K562 (cell line): ENCODE data around the gene DCAKD. TPM values are rescaled to one million over a fixed set of nuclear protein-coding genes. Genes with fewer than 3 reads are reported as not detected.

Source experiments
- ATAC-seq: fragments of 200-7000 bp; cut with Tn5 transposase; 3 replicates; pipeline ENCODE4 v1.9.1; 2020; ENCODE audit warnings: moderate library complexity
- BruUV-seq: library from RNA; stranded (reverse); fragments of 400-500 nt; replicated peaks from 2 replicates; lab custom pipeline; 2021; lab: Mats Ljungman, UMichigan
- CTCF ChIA-PET: fragments of 300-600 bp; formaldehyde crosslinking; extraction: SDS; loops from one replicate; lab custom pipeline; 2021; ENCODE audit warnings: low intra/inter-chr PET ratio; lab: Yijun Ruan, JAX
- POLR2A ChIA-PET: fragments of 300-600, 350-650 bp; sonication (Branson Sonifier 250); formaldehyde crosslinking; extraction: SDS; loops from one replicate; lab custom pipeline; 2021; ENCODE audit warnings: antibody characterized with exemption, inconsistent platforms; lab: Yijun Ruan, JAX
- DNase-seq, 4 experiments: peaks; one replicate each; pipeline versions ENCODE4 v3.0.0 to v3.0.0-alpha.2; 2011 to 2018; ENCODE audit warnings: low spot score in 3 of 4, mixed read lengths in 3 of 4; ENCODE audit errors: extremely low read depth in 1 of 4
- FAIRE-seq: peaks from 2 replicates; lab custom pipeline; 2011; peaks lifted over from hg19 to GRCh38; lab: Jason Lieb, UNC
- H2AFZ ChIP-seq: 2 replicates; pipeline ENCODE4 v1.6.0; 2011; ENCODE audit warnings: low read depth, low read length, control low read depth, inconsistent platforms
- H3K27ac ChIP-seq: fragments of 200-600 bp; 3 replicates; pipeline ENCODE4 v1.8.0; 2011; ENCODE audit warnings: low read depth, mild to moderate bottlenecking, control low read depth, inconsistent platforms, low read length, moderate library complexity, mixed read lengths; ENCODE audit errors: extremely low read depth
- H3K27me3 ChIP-seq, 2 experiments: fragments of 300-600 bp in 1 of 2; 2 replicates in 1 of 2; 3 replicates in 1 of 2; pipeline versions ENCODE4 v1.6.0 to v1.8.0; 2011; ENCODE audit warnings: inconsistent platforms in 2 of 2, low read length in 2 of 2, mild to moderate bottlenecking in 1 of 2, mixed read lengths in 1 of 2, moderate library complexity in 1 of 2; ENCODE audit not compliant: control insufficient read depth in 2 of 2, insufficient read depth in 2 of 2
- H3K36me3 ChIP-seq: fragments of 300-600 bp; 3 replicates; pipeline ENCODE4 v1.8.0; 2011; ENCODE audit warnings: mild to moderate bottlenecking, low read length, inconsistent platforms; ENCODE audit not compliant: control insufficient read depth, insufficient read depth
- H3K4me1 ChIP-seq, 2 experiments: fragments of 200-600 bp in 1 of 2; replicated peaks in 1 of 2; 2 replicates in 1 of 2; 3 replicates in 1 of 2; pipeline versions ENCODE4 v1.5.1 to v1.8.0; 2011; ENCODE audit warnings: inconsistent platforms in 2 of 2, low read length in 2 of 2, mild to moderate bottlenecking in 1 of 2, mixed read lengths in 1 of 2, moderate library complexity in 1 of 2; ENCODE audit not compliant: control insufficient read depth in 2 of 2, insufficient read depth in 2 of 2
- H3K4me2 ChIP-seq: 2 replicates; pipeline ENCODE4 v1.6.1; 2011; ENCODE audit warnings: low read length, control low read depth, inconsistent platforms, mixed read lengths; ENCODE audit not compliant: insufficient read depth
- H3K4me3 ChIP-seq: fragments of 200-600 bp; sonication (generic), shearing (Covaris generic); 2 replicates; pipeline ENCODE4 v1.5.1; 2016; ENCODE audit warnings: control low read depth, inconsistent platforms
- H3K79me2 ChIP-seq: fragments of 200-600 bp; 3 replicates; pipeline ENCODE4 v1.8.0; 2011; ENCODE audit warnings: low read length, inconsistent platforms; ENCODE audit not compliant: control insufficient read depth, insufficient read depth
- H3K9ac ChIP-seq, 2 experiments: 2 replicates each; pipeline versions ENCODE4 v1.6.0 to v1.6.1; 2011; ENCODE audit warnings: low read depth in 2 of 2, low read length in 2 of 2, control low read depth in 1 of 2, inconsistent platforms in 1 of 2, mild to moderate bottlenecking in 1 of 2, mixed read lengths in 1 of 2; ENCODE audit not compliant: insufficient read depth in 1 of 2
- H3K9me1 ChIP-seq: one replicate; pipeline ENCODE4 v1.6.0; 2011; ENCODE audit warnings: inconsistent platforms, mild to moderate bottlenecking, low read length, moderate library complexity; ENCODE audit not compliant: control insufficient read depth, insufficient read depth
- H3K9me3 ChIP-seq: replicated peaks from 2 replicates; pipeline ENCODE4 v1.5.1; 2011; ENCODE audit warnings: low read depth, low read length, inconsistent platforms; ENCODE audit not compliant: control insufficient read depth, insufficient read depth
- H4K20me1 ChIP-seq: replicated peaks from 2 replicates; pipeline ENCODE4 v1.6.1; 2011; ENCODE audit warnings: low read length, inconsistent platforms, mixed read lengths; ENCODE audit not compliant: control insufficient read depth, insufficient read depth
- BMI1 ChIP-seq: fragments of 150-350 bp; IDR thresholded peaks from 2 replicates; pipeline ENCODE4 v1.6.1; 2014; ENCODE audit warnings: low read length
- CBFA2T3 ChIP-seq: fragments of 450-650 bp; IDR thresholded peaks from 2 replicates; pipeline ENCODE4 v1.6.1; 2017
- HDAC8 ChIP-seq: fragments of 450-650 bp; IDR thresholded peaks from 2 replicates; pipeline ENCODE4 v1.6.1; 2016; ENCODE audit warnings: mild to moderate bottlenecking, missing genetic modification characterization, moderate library complexity, missing compliant biosample characterization
- MXI1 ChIP-seq: IDR thresholded peaks from 2 replicates; pipeline ENCODE4 v1.6.1; 2011; ENCODE audit warnings: low read depth, mild to moderate bottlenecking, improper control_type of control experiment, low read length
- NELFE ChIP-seq: IDR thresholded peaks from 2 replicates; pipeline ENCODE4 v1.6.1; 2011; ENCODE audit warnings: mild to moderate bottlenecking; ENCODE audit not compliant: insufficient read depth, insufficient read length
- PTTG1 ChIP-seq: fragments of 450-650 bp; IDR thresholded peaks from 2 replicates; pipeline ENCODE4 v1.6.1; 2016; ENCODE audit warnings: low read depth, mild to moderate bottlenecking, missing genetic modification characterization, missing compliant biosample characterization
- RBM22 ChIP-seq: fragments of 200-400 bp; formaldehyde crosslinking; IDR thresholded peaks from 2 replicates; pipeline ENCODE4 v1.6.1; 2018; ENCODE audit warnings: low read length, low read depth; ENCODE audit not compliant: poor library complexity, severe bottlenecking
- TEAD4 ChIP-seq, 2 experiments: sonication (generic) in 1 of 2; formaldehyde crosslinking in 1 of 2; IDR thresholded peaks; 2 replicates each; pipeline versions ENCODE4 v1.6.1 to v1.8.0; 2012 to 2022; ENCODE audit warnings: borderline replicate concordance in 1 of 2, inconsistent platforms in 1 of 2, low read length in 1 of 2, mild to moderate bottlenecking in 1 of 2, missing genetic modification reagents in 1 of 2
- YBX1 ChIP-seq: fragments of 450-650 bp; IDR thresholded peaks from 2 replicates; pipeline ENCODE4 v1.7.1; 2016; ENCODE audit warnings: mild to moderate bottlenecking
- ZNF263 ChIP-seq: sonication (generic); formaldehyde crosslinking; IDR thresholded peaks from 2 replicates; pipeline ENCODE4 v1.8.0; 2022; ENCODE audit warnings: mild to moderate bottlenecking, missing genetic modification reagents, borderline replicate concordance
- ZNF778 ChIP-seq: fragments of 450-650 bp; formaldehyde crosslinking; IDR thresholded peaks from 2 replicates; pipeline ENCODE4 v1.4.0; 2020; ENCODE audit warnings: mild to moderate bottlenecking, moderate library complexity
- WGBS: fragments of 100-300 bp; shearing (Covaris generic); methylation state at CpG from one replicate; pipeline ENCODE4 v1.1.6; 2016; ENCODE audit warnings: low coverage, mixed read lengths; ENCODE audit not compliant: insufficient coverage; ENCODE audit errors: missing lambda C conversion rate; 5-methylcytosine and 5-hydroxymethylcytosine counted together
- in situ Hi-C: fragments of 300-500 bp; cut with MboI; formaldehyde crosslinking; loops from 4 replicates; pipeline ENCODE4 v1.15.0; 2018; ENCODE audit warnings: inconsistent platforms, mixed read lengths
- intact Hi-C: fragments of 100-400 bp; cut with micrococcal nuclease; formaldehyde crosslinking; loops from 2 replicates; pipeline ENCODE4 v1.14.2; 2022
- polyA plus RNA-seq, 8 experiments: library from polyadenylated mRNA; depleted of rRNA in 4 of 8; stranded (reverse) in 5 of 8; unstranded in 3 of 8; fragments of >200 nt; fragmentation: Nextera tagmentation in 2 of 8; fragmentation: Illumina TruSeq in 1 of 8; extraction: Ambion mirVana in 2 of 8; extraction: Trizol in 1 of 8; gene quantifications; 2 replicates each; pipeline versions ENCODE4 v1.2.1 to v1.2.3, GENCODE V29; 2011 to 2014; ENCODE audit warnings: inconsistent platforms in 1 of 8, missing spikeins in 1 of 8
- total RNA-seq, 7 experiments: library from RNA; depleted of rRNA in 6 of 7; stranded (reverse); fragments of >200 nt in 6 of 7; fragmentation: Illumina TruSeq in 2 of 7; extraction: Trizol in 2 of 7; gene quantifications; 2 replicates each; pipeline versions ENCODE4 v1.2.1 to v1.2.3, GENCODE V29; 2011 to 2021; ENCODE audit warnings: low replicate concordance in 1 of 7
- TF ChIP-seq, protein P1 (sequence below): fragments of 450-650 bp; formaldehyde crosslinking; IDR thresholded peaks from 2 replicates; pipeline ENCODE4 v1.4.0; 2022; ENCODE audit warnings: missing genetic modification characterization
- TF ChIP-seq, protein P2 (sequence below), 2 experiments: fragments of 450-650 bp in 1 of 2; sonication (generic) in 1 of 2; formaldehyde crosslinking; conservative IDR thresholded peaks; 2 replicates each; pipeline versions ENCODE4 v1.4.0 to v1.8.1; 2020 to 2022; ENCODE audit warnings: mild to moderate bottlenecking in 1 of 2, missing genetic modification reagents in 1 of 2

DCAKD gene
- total and polyA plus RNA-seq, 9 of the 15 experiments (the other 6 are each of a cell fraction or from before 2014, with no cell fraction given), result 7.9 to 35.5 (median 21.4) TPM

DNA sequence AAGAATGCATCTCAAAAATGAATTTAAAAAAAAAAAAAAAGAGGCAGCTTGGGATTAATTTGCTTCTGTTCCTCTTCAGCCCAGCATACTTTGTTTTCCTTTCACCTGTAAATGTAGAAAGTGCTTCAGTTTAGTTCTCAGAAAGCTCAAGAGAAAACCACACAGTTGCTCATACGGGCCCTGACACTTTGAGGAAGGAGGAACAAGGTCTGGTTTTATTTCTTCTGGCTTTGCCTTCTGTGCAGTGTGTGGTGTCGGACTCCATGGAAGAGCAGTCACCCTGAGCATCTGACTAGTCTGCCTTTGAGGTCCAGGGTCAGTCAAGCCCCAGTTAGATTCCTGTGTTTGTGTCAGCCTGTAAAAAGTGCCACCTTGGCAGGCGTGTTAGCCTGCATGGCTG, 37.3 kb upstream of the DCAKD start:
- H3K27ac ChIP-seq, result no peak overlapping the region
- H3K4me3 ChIP-seq, result no peak overlapping the region
- in situ Hi-C loops (no loop called here), intact Hi-C loops (no loop called here)
- TF ChIP-seq RBM22, result no peak
- H3K9me1 ChIP-seq, result no peaks in the 10 kb centered on the region
- DNase-seq, result no peak
- FAIRE-seq, result no peak
- H2AFZ ChIP-seq, result no peak overlapping the region
- H3K9ac ChIP-seq, result no peak overlapping the region
- H3K4me2 ChIP-seq, result no peak overlapping the region
- no peaks in the 10 kb centered on the region for H3K27me3 ChIP-seq
- ChIA-PET CTCF (no interaction called here), POLR2A (interaction anchor here (0.8 to 1.5 kb wide), 4 partner anchors 10 to 27 kb away, joined by 3 to 4 read pairs (median 4); partner anchors contain the start of gene NMT1)
- WGBS, result 94% methylated on average over 3 of the region's 3 CpGs
- no peaks in the 10 kb centered on the region for H3K4me1 ChIP-seq
- no peaks in the 10 kb centered on the region for H3K9me3 ChIP-seq
- H4K20me1 ChIP-seq, result no peaks in the 10 kb centered on the region; the same call in 1 of the 2 replicates
- BruUV-seq, result TSS peak; percentile 28
- H3K79me2 ChIP-seq, result no peaks in the 10 kb centered on the region
- ATAC-seq, result no peak
- peaks cover 92% of the 10 kb centered on the region for H3K36me3 ChIP-seq

DNA sequence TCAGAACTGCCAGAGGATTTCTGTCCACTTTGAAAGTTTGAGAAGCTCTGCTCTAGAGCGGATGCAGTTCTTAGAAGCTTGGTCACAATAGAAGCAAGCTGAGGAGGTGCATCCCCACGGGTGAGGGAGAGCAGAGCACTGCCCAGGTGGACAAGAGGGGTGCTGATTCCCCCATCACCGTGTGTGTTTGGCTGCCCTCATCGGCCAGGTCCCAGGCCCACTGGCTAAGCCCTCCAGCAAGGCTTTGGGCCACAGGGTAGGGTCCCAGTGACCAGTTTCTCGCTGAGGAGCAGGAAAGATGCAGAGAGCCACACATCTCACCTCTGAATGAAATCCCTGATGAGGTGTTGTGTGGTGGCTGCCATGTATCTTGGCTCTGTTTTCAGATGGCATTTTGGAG, 36.5 kb upstream of the DCAKD start:
- in situ Hi-C loops, result no loop called here
- Histone ChIP-seq H3K79me2 (no peaks in the 10 kb centered on the region), H3K27ac (no peak overlapping the region), H3K9ac (no peak overlapping the region), H3K4me1 (no peaks in the 10 kb centered on the region), H3K4me3 (no peak overlapping the region), H3K4me2 (no peak overlapping the region), H3K9me3 (no peaks in the 10 kb centered on the region), H2AFZ (no peak overlapping the region), H3K27me3 (no peaks in the 10 kb centered on the region), H3K9me1 (no peaks in the 10 kb centered on the region), H4K20me1 (no peaks in the 10 kb centered on the region; the same call in 1 of the 2 replicates), H3K36me3 (peaks cover 92% of the 10 kb centered on the region)
- BruUV-seq, result TSS peak; percentile 15
- POLR2A ChIA-PET, result interaction anchor here (0.6 to 1.9 kb wide), 5 partner anchors 9 to 61 kb away, joined by 3 to 8 read pairs (median 4); no protein-coding TSS in a partner anchor
- DNase-seq (no peak), FAIRE-seq (no peak), ATAC-seq (no peak)
- intact Hi-C loops, result no loop called here
- 88% methylated on average over 5 of the region's 5 CpGs for WGBS
- CTCF ChIA-PET, result no interaction called here
- TF ChIP-seq, protein P1, sequence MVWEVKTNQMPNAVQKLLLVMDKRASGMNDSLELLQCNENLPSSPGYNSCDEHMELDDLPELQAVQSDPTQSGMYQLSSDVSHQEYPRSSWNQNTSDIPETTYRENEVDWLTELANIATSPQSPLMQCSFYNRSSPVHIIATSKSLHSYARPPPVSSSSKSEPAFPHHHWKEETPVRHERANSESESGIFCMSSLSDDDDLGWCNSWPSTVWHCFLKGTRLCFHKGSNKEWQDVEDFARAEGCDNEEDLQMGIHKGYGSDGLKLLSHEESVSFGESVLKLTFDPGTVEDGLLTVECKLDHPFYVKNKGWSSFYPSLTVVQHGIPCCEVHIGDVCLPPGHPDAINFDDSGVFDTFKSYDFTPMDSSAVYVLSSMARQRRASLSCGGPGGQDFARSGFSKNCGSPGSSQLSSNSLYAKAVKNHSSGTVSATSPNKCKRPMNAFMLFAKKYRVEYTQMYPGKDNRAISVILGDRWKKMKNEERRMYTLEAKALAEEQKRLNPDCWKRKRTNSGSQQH (CRISPR knock-in tag), result no peak
- TF ChIP-seq BMI1 (no peak), TEAD4 (IDR thresholded peaks at IDR 0.05; ENCODE audit: low read length) (no peak), TEAD4 (CRISPR knock-in tag; IDR thresholded peaks at IDR 0.05; ENCODE audit: borderline replicate concordance) (no peak), CBFA2T3 (no peak), ZNF778 (no peak), HDAC8 (no peak), ZNF263 (CRISPR knock-in tag) (no peak), YBX1 (no peak), NELFE (no peak), PTTG1 (tag) (no peak), MXI1 (no peak)
- TF ChIP-seq, protein P2, sequence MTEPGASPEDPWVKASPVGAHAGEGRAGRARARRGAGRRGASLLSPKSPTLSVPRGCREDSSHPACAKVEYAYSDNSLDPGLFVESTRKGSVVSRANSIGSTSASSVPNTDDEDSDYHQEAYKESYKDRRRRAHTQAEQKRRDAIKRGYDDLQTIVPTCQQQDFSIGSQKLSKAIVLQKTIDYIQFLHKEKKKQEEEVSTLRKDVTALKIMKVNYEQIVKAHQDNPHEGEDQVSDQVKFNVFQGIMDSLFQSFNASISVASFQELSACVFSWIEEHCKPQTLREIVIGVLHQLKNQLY (CRISPR knock-in tag; conservative IDR thresholded peaks at IDR 0.05), result no peak
